Measurements from ENCODE around the gene DICER1. TPM values are rescaled to one million over a fixed set of nuclear protein-coding genes. Genes with fewer than 3 reads are reported as not detected.

DICER1 gene
- total and polyA plus RNA-seq, 11 donors = 5.4 to 57.9 (median 29.3) TPM

DNA sequence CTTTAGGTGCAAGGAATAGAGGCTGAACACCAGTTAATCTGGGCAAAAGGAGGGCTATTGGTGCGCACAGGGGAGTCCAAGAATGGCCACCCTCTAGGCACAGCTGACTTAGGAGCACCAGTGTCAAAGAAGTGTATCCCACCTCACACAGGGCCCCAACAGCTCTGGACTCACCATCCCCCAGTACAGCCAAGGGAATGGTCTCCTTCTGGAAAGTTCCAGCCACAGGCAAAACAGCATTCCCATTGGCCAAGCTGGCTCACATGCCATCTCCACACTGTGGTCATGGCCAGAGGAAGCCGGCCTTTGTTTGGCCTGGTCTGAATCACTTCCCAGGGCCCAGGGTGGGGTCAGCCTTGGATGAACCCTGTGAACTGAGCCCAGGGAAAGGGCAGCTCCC lies 120.1 kb downstream of the DICER1 start:
- intact Hi-C loops (cut with DNase I) = no loop called here
- Histone ChIP-seq H3K27ac (no peak overlapping the region), H3K4me3 (no peak overlapping the region), H3K36me3 (no peaks in the 10 kb centered on the region), H3K4me1 (no peaks in the 10 kb centered on the region), H3K27me3 (peaks cover 0 to 3% (median 0%) of the 10 kb centered on the region in 9 donors), H3K9me3 (peaks cover 0 to 14% (median 3%) of the 10 kb centered on the region in 12 donors)
- 90 to 100% (median 93%) methylated on average over 2 of the region's 2 CpGs for WGBS, 4 donors
- DNase-seq (no peak), ATAC-seq (no peak)
- TF ChIP-seq, protein P1, sequence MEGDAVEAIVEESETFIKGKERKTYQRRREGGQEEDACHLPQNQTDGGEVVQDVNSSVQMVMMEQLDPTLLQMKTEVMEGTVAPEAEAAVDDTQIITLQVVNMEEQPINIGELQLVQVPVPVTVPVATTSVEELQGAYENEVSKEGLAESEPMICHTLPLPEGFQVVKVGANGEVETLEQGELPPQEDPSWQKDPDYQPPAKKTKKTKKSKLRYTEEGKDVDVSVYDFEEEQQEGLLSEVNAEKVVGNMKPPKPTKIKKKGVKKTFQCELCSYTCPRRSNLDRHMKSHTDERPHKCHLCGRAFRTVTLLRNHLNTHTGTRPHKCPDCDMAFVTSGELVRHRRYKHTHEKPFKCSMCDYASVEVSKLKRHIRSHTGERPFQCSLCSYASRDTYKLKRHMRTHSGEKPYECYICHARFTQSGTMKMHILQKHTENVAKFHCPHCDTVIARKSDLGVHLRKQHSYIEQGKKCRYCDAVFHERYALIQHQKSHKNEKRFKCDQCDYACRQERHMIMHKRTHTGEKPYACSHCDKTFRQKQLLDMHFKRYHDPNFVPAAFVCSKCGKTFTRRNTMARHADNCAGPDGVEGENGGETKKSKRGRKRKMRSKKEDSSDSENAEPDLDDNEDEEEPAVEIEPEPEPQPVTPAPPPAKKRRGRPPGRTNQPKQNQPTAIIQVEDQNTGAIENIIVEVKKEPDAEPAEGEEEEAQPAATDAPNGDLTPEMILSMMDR (IDR thresholded peaks at IDR 0.05) = no peak
- TF ChIP-seq POLR2A (IDR thresholded peaks at IDR 0.05) = no peak

Small RNA genes lying within 50 kb of the gene (microRNA-seq; reads per million reads assigned to microRNA genes)
- 1.5 to 7.2 (median 4.2) reads per million in 4 donors for gene MIR3173

Other genes starting within 250 kb of the DICER1 start
- gene CLMN, start 162.4 kb upstream of the DICER1 start, total RNA-seq = 10 to 100 TPM in 1 of 9 donors, 1 to 10 TPM in 8; 4.6 to 10.2 (median 6.8) TPM
- gene CLMN, start 162.4 kb upstream of the DICER1 start, polyA plus RNA-seq = 1 to 10 TPM; 3.1 to 4.3 TPM

Measured in heart left ventricle (tissue), 16 donors.